Stimulated activated naive CD8-positive, alpha-beta T cell treated with anti-CD3 and anti-CD28 coated beads, Interleukin-15, amount 100 ng/mL, for 72 hours (primary cell): ENCODE data around the gene GPI.
A peak's percentile ranks its signal among the peaks of the same experiment; 100 is the strongest.
"Not testable (repeated sequence)": the region's sequence is repeated elsewhere in the genome, so short reads cannot be mapped to it uniquely, and the experiment has no call there.

Experiments
- ATAC-seq: fragments of 150-1000 bp; cut with Tn5 transposase; 2 replicates; pipeline ENCODE4 v1.10.0; 2021; ENCODE audit warnings: mild to moderate bottlenecking, moderate library complexity
- DNase-seq, 2 donors: peaks; one replicate each; pipeline ENCODE4 v3.0.0; 2021 to 2022
- H3K27ac Mint-ChIP-seq, 2 donors: one replicate each; pipeline ENCODE4 v1.8.0; 2022; ENCODE audit warnings: mild to moderate bottlenecking in 2 of 2, mixed read lengths in 2 of 2, moderate library complexity in 2 of 2
- H3K27me3 Mint-ChIP-seq: one replicate; pipeline ENCODE4 v1.8.0; 2022; ENCODE audit warnings: mixed read lengths
- H3K4me1 Mint-ChIP-seq: one replicate; pipeline ENCODE4 v1.8.0; 2022; ENCODE audit warnings: mild to moderate bottlenecking, mixed read lengths
- H3K4me3 Mint-ChIP-seq, 2 donors: one replicate each; pipeline ENCODE4 v1.8.0; 2022; ENCODE audit warnings: mild to moderate bottlenecking in 2 of 2, mixed read lengths in 2 of 2, moderate library complexity in 1 of 2
- H3K9me3 Mint-ChIP-seq, 2 donors: one replicate each; pipeline ENCODE4 v1.8.0; 2022; ENCODE audit warnings: mixed read lengths in 2 of 2

Gene GPI

DNA sequence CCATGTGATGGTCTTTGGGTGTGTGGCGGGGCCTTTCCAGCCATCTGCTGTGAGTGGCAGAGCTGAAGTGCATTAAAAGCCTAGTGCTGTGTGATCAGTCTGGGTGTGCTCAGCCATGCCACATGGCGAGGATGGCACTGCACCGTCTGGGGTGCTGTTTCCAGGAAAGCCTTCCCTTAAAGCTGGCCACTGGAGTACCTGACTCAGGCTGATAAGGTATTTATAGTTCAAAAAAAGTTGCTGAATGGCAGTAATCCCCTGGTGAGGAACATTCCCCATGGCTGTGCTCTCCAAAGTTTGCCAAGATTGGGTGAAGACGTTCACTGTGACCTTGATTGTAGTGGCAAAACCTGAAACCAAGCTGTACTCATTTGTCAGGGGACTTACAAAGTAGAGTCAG lies 6.0 kb downstream of the GPI start:
- Mint-ChIP-seq H3K4me1 (peaks cover 65% of the 10 kb centered on the region), H3K27ac (peak overlapping the region in 1 of 2 donors; percentile 50), H3K27me3 (no peaks in the 10 kb centered on the region), H3K9me3 (no peaks in the 10 kb centered on the region), H3K4me3 (no peak overlapping the region)
- no peak for DNase-seq
- no peak for ATAC-seq

- Mint-ChIP-seq H3K4me3 (no peak overlapping the region), H3K27me3 (no peaks in the 10 kb centered on the region), H3K4me1 (peaks cover 38% of the 10 kb centered on the region), H3K9me3 (no peaks in the 10 kb centered on the region), H3K27ac (peak overlapping the region in 1 of 2 donors; percentile 50)
- ATAC-seq (no peak), DNase-seq (no peak)
Observed at GRCh38 chr19:34373601-34374288, 8.7 kb downstream of the GPI start.

GRCh38 chr19:34375598-34375997 lies 10.6 kb downstream of the GPI start:
- Mint-ChIP-seq H3K27ac (no peak overlapping the region), H3K27me3 (no peaks in the 10 kb centered on the region), H3K9me3 (no peaks in the 10 kb centered on the region), H3K4me1 (peaks cover 23% of the 10 kb centered on the region), H3K4me3 (no peak overlapping the region)
- ATAC-seq (no peak), DNase-seq (no peak)

GRCh38 chr19:34380639-34381241 lies 15.7 kb downstream of the GPI start:
- ATAC-seq = no peak

DNA sequence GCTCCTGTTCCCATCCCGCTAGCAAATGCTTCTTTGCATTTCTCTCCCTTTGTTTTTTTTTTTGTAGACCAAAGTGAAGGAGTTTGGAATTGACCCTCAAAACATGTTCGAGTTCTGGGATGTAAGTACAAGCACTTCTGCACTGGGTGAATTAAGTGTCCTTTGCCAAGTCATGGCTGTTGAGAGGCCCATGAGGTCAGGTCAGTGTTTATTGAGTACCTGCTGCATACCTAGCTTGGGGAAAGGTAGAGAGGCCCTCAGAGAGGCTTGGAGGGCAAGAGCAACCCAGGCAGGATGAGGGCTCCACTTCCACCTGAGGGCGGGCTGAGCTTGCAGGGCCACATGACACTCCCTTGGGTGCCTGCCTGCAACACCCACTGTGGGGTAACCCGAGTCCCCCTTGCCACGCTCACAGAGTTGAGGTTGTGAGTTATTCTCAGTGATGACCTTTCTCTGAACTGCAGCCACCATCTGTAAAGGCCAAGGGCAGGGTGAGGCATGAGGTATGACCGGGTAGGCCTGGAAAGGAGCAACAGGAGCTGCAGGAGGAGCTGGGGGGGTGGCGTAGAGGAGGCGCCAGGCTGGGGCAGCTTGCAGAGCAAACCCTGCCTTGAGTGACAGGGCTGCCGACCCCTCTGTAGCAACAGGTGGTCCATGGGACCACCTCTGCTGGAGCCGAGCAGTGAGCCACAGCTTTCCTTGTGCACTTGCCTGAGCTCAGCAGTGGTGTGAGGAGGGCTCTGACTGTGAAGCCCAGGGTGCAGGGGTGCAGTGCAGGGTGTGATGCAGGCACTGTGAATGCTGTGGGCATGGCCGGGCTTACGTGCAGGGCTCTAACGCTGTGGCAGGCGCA lies 16.6 kb downstream of the GPI start:
- Mint-ChIP-seq H3K4me3 (no peak overlapping the region), H3K27me3 (no peaks in the 10 kb centered on the region), H3K9me3 (no peaks in the 10 kb centered on the region), H3K4me1 (peaks cover 7% of the 10 kb centered on the region), H3K27ac (no peak overlapping the region)
- no peak for ATAC-seq
- DNase-seq = no peak

More at GRCh38 chr19:34380639-34381241, 15.7 kb downstream of the GPI start:
- Mint-ChIP-seq H3K9me3 (no peaks in the 10 kb centered on the region), H3K4me1 (peaks cover 7% of the 10 kb centered on the region), H3K27me3 (no peaks in the 10 kb centered on the region), H3K27ac (no peak overlapping the region), H3K4me3 (no peak overlapping the region)
- no peak for DNase-seq

DNA sequence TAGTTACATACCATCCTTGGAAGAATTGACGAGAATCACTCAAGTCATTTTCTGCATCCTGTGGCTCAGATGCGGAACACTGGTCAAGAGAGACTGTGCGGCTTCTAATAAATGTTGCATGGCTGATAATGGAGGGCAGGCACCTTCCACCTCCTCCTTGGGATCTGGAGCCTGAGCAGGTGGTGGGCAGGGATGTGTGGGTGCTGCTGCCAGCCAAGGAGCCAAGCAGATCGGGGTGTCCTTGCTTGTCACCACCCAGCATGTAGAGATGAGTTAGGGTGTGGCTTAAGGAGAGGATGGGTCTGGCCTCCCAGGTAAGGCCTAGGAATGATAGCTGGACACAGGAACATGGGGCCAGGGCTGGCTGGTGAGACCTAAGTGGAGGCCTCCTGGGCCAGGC lies 17.5 kb downstream of the GPI start:
- ATAC-seq = no peak
- Mint-ChIP-seq H3K4me3 (no peak overlapping the region), H3K4me1 (peaks cover 7% of the 10 kb centered on the region), H3K9me3 (no peaks in the 10 kb centered on the region), H3K27me3 (no peaks in the 10 kb centered on the region), H3K27ac (peak overlapping the region in 1 of 2 donors; percentile 91)
- no peak for DNase-seq

DNA sequence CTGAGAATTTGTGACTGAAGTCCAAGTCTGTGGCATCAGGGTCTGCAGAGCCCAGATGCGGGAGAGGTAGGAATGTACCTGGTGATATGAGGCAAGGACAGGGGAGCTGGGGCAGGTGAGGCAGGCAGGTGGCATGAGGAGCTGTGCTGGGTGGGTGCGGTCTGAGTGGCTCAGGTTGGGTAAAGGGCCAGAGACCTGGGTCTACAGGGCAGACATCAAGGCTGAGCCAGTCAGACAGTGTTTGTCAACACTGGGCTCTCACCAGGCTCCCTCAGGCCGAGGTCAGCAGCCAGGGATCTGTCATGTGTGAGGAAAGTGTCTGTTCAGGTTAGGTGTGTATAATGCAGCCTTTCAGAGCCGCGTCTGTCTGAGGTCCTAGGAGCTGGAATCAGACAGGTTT lies 18.6 kb downstream of the GPI start:
- Mint-ChIP-seq H3K27me3 (no peaks in the 10 kb centered on the region), H3K9me3 (no peaks in the 10 kb centered on the region), H3K4me3 (no peak overlapping the region), H3K4me1 (peaks cover 7% of the 10 kb centered on the region), H3K27ac (peak overlapping the region in 1 of 2 donors; percentile 68)
- DNase-seq (no peak), ATAC-seq (no peak)

DNA sequence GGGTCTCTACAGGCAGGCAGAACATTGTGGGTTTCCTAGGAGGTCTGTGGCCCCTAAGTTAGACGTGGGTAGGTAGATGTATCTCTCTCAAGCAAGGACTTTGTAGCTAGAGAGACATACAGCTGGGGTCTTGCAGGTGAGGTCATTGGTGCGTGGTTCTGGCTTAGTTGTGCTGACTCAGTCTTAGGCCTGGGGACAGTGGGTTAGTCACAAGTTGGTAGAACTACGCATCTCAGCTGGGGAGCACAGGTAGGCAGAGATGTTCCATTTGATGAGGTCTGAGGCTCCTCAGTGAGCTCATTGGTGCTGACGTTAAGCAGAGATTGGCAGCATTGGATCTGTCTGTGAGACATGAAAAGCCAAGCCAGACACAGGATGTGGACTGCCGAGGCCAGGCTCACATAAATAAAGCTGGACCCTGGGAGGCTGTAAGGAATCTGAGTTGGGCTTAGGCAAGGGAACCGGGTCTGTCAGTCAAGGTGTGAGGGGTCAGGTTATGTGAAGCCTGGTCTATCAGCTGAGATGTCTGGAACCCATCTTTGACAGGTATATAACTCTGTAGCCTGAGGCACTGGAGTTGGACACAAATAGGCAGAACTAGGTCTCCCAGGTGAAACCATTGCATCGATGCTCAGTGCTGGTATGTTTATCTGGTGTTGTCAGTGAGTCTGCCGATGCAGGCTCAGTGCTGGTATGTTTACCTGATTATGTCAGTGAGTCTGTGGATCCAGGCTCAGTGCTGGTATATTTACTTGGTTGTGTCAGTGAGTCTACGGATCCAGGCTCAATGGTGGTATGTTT lies 21.8 kb downstream of the GPI start:
- H3K9me3 Mint-ChIP-seq = no peaks in the 10 kb centered on the region
- H3K4me3 Mint-ChIP-seq = no peak overlapping the region
- peaks cover 7% of the 10 kb centered on the region for H3K4me1 Mint-ChIP-seq
- peak overlapping the region; percentile 4 to 11 for H3K27ac Mint-ChIP-seq
- no peaks in the 10 kb centered on the region for H3K27me3 Mint-ChIP-seq
- ATAC-seq (no peak), DNase-seq (no peak)

DNA sequence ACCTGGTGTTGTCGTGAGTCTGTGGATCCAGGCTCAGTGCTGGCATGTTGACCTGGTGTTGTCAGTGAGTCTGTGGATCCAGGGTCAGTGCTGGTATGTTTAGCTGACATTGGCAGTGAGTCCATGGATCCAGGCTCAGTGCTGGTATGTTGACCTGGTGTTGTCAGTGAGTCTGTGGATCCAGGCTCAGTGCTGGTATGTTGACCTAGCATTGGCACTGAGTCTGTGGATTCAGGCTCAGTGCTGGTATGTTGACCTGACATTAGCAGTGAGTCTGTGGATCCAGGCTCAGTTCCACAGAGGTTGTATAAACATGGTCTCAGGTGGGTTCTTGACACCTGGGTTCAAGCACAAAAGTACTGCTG lies 22.4 kb downstream of the GPI start:
- no peaks in the 10 kb centered on the region for H3K9me3 Mint-ChIP-seq
- DNase-seq (no peak), ATAC-seq (no peak)
- no peak overlapping the region for H3K4me3 Mint-ChIP-seq
- peak overlapping the region in 1 of 2 donors; percentile 8 for H3K27ac Mint-ChIP-seq
- no peaks in the 10 kb centered on the region for H3K27me3 Mint-ChIP-seq
- H3K4me1 Mint-ChIP-seq = peaks cover 7% of the 10 kb centered on the region

GRCh38 chr19:34388745-34389144 lies 23.7 kb downstream of the GPI start:
- H3K4me1 Mint-ChIP-seq, H3K9me3 Mint-ChIP-seq, ATAC-seq, DNase-seq, H3K27me3 Mint-ChIP-seq, H3K4me3 Mint-ChIP-seq: not testable (repeated sequence)
- peak overlapping the region in 1 of 2 donors; percentile 2 for H3K27ac Mint-ChIP-seq

GRCh38 chr19:34391813-34392212 lies 26.8 kb downstream of the GPI start:
- no peak for ATAC-seq
- Mint-ChIP-seq H3K27me3 (no peaks in the 10 kb centered on the region), H3K9me3 (no peaks in the 10 kb centered on the region)

DNA sequence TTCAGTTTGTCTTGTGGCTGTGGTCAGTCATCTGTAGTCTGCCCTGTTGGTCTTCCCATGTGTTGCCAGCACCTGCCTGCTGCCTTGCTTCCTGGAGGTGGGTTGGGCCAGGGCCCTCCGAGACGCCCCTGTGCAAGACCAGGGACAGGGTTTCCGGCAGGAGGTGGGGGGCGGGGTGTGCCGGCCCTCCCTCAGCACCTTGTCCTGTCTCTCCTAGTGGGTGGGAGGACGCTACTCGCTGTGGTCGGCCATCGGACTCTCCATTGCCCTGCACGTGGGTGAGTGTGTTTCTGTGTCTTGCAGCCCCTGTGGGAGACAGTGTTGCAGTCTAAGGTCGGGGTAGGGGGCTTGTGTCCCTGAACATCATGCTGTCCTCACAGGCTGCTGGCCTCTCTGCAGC lies 28.0 kb downstream of the GPI start:
- H3K27ac Mint-ChIP-seq = no peak overlapping the region
- ATAC-seq = no peak
- DNase-seq = no peak
- H3K9me3 Mint-ChIP-seq = no peaks in the 10 kb centered on the region
- H3K27me3 Mint-ChIP-seq = no peaks in the 10 kb centered on the region
- H3K4me3 Mint-ChIP-seq = no peak overlapping the region
- no peaks in the 10 kb centered on the region for H3K4me1 Mint-ChIP-seq

More at GRCh38 chr19:34391813-34392212, 26.8 kb downstream of the GPI start:
- Mint-ChIP-seq H3K27ac (no peak overlapping the region), H3K4me3 (no peak overlapping the region), H3K4me1 (no peaks in the 10 kb centered on the region)
- DNase-seq = no peak

DNA sequence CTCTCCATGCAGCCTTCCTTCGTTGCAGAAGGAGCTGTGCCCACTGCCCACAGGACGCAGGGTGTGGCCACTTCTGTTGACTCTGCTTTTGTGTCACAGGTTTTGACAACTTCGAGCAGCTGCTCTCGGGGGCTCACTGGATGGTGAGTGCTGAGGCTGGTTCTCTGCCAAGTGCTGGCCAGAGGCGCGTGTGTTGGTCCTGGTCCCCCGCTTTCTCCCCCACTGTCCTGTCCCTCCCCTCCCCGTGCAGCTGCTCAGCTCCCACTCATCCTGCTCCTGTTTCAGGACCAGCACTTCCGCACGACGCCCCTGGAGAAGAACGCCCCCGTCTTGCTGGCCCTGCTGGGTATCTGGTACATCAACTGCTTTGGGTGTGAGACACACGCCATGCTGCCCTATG lies 28.6 kb downstream of the GPI start:
- Mint-ChIP-seq H3K4me3 (no peak overlapping the region), H3K27me3 (no peaks in the 10 kb centered on the region), H3K4me1 (no peaks in the 10 kb centered on the region), H3K27ac (peak overlapping the region in 1 of 2 donors; percentile 13), H3K9me3 (no peaks in the 10 kb centered on the region)
- DNase-seq = no peak
- no peak for ATAC-seq

GRCh38 chr19:34397853-34398252 lies 32.9 kb downstream of the GPI start:
- no peak for ATAC-seq
- Mint-ChIP-seq H3K27ac (peak overlapping the region in 1 of 2 donors; percentile 89), H3K4me1 (no peaks in the 10 kb centered on the region), H3K9me3 (no peaks in the 10 kb centered on the region), H3K4me3 (no peak overlapping the region), H3K27me3 (no peaks in the 10 kb centered on the region)
- DNase-seq = no peak

DNA sequence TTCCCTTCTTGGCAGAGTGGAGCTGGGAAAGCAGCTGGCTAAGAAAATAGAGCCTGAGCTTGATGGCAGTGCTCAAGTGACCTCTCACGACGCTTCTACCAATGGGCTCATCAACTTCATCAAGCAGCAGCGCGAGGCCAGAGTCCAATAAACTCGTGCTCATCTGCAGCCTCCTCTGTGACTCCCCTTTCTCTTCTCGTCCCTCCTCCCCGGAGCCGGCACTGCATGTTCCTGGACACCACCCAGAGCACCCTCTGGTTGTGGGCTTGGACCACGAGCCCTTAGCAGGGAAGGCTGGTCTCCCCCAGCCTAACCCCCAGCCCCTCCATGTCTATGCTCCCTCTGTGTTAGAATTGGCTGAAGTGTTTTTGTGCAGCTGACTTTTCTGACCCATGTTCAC lies 34.9 kb downstream of the GPI start:
- no peak for ATAC-seq
- no peak for DNase-seq
- Mint-ChIP-seq H3K27me3 (no peaks in the 10 kb centered on the region), H3K27ac (peak overlapping the region in 1 of 2 donors; percentile 88), H3K4me1 (peaks cover 16% of the 10 kb centered on the region), H3K9me3 (no peaks in the 10 kb centered on the region), H3K4me3 (no peak overlapping the region)
